H1 (cell line): ENCODE data around the gene ADM2. TPM values are rescaled to one million over a fixed set of nuclear protein-coding genes. Genes with fewer than 3 reads are reported as not detected.

Experiments used
- CTCF ChIA-PET: fragments of 300-600 bp; sonication (Branson Sonifier 250); formaldehyde crosslinking; loops from one replicate; lab custom pipeline; 2021; ENCODE audit not compliant: partially characterized antibody; lab: Charles Lee
- POLR2A ChIA-PET: fragments of 300-600 bp; sonication (Branson Sonifier 250); formaldehyde crosslinking; loops from one replicate; lab custom pipeline; 2021; ENCODE audit warnings: inconsistent platforms; ENCODE audit not compliant: partially characterized antibody; lab: Charles Lee
- DNase-seq, 2 experiments: peaks; one replicate each; pipeline versions ENCODE4 v3.0.0 to v3.0.0-alpha.2; 2010 to 2022; ENCODE audit warnings: low spot score in 2 of 2, low read depth in 1 of 2, mixed read lengths in 1 of 2
- FAIRE-seq: peaks from 2 replicates; lab custom pipeline; 2011; peaks lifted over from hg19 to GRCh38; lab: Jason Lieb, UNC
- H2AFZ ChIP-seq: 2 replicates; pipeline ENCODE4 v1.8.1; 2012; ENCODE audit warnings: low read length, inconsistent platforms
- H2AK5ac ChIP-seq: 2 replicates; pipeline ENCODE4 v1.6.1; 2013; ENCODE audit warnings: low read depth, low read length
- H2BK120ac ChIP-seq: replicated peaks from 2 replicates; pipeline ENCODE3; 2013; ENCODE audit warnings: low read depth, low read length, inconsistent platforms
- H2BK12ac ChIP-seq: 2 replicates; pipeline ENCODE4 v1.6.1; 2013; ENCODE audit warnings: low read depth, low read length
- H2BK15ac ChIP-seq: 2 replicates; pipeline ENCODE4 v1.6.1; 2013; ENCODE audit warnings: low read length
- H2BK20ac ChIP-seq: 2 replicates; pipeline ENCODE4 v1.6.1; 2013; ENCODE audit warnings: low read length
- H2BK5ac ChIP-seq: 2 replicates; pipeline ENCODE4 v1.6.1; 2013; ENCODE audit warnings: low read depth, low read length
- H3K14ac ChIP-seq: 2 replicates; pipeline ENCODE4 v1.6.1; 2013; ENCODE audit warnings: inconsistent platforms; ENCODE audit not compliant: insufficient read length
- H3K18ac ChIP-seq: 2 replicates; pipeline ENCODE4 v1.6.1; 2013; ENCODE audit warnings: low read length; ENCODE audit errors: extremely low read depth
- H3K23ac ChIP-seq: 2 replicates; pipeline ENCODE4 v1.6.1; 2013; ENCODE audit warnings: inconsistent platforms; ENCODE audit not compliant: insufficient read length
- H3K23me2 ChIP-seq: 2 replicates; pipeline ENCODE4 v1.6.1; 2013; ENCODE audit warnings: low read depth, low read length
- H3K27ac ChIP-seq: 2 replicates; pipeline ENCODE4 v1.6.1; 2011; ENCODE audit warnings: low read depth, low read length, inconsistent platforms
- H3K27me3 ChIP-seq, 4 experiments: replicated peaks in 1 of 4; 1 replicate in 1 of 4; 2 replicates in 3 of 4; pipeline versions ENCODE4 v1.6.1 to v1.8.1; 2011 to 2013; ENCODE audit warnings: low read length in 3 of 4, mild to moderate bottlenecking in 3 of 4, inconsistent platforms in 2 of 4, mixed read lengths in 2 of 4, moderate library complexity in 1 of 4; ENCODE audit not compliant: control insufficient read depth in 3 of 4, insufficient read depth in 3 of 4; ENCODE audit errors: extremely low read depth in 1 of 4
- H3K36me3 ChIP-seq, 4 experiments: 2 replicates each; pipeline versions ENCODE4 v1.6.1 to v1.8.1; 2011 to 2013; ENCODE audit warnings: mild to moderate bottlenecking in 4 of 4, low read length in 3 of 4, moderate library complexity in 2 of 4, control low read depth in 1 of 4, inconsistent platforms in 1 of 4; ENCODE audit not compliant: insufficient read depth in 4 of 4, control insufficient read depth in 2 of 4
- H3K4ac ChIP-seq: replicated peaks from 2 replicates; pipeline ENCODE3; 2013; ENCODE audit warnings: low read length, low read depth, mixed read lengths, inconsistent platforms; ENCODE audit not compliant: insufficient read length
- H3K4me1 ChIP-seq, 4 experiments: replicated peaks in 1 of 4; 1 replicate in 1 of 4; 2 replicates in 3 of 4; pipeline versions ENCODE4 v1.6.1 to v1.8.1; 2011 to 2013; ENCODE audit warnings: low read length in 3 of 4, inconsistent platforms in 2 of 4, mixed read lengths in 1 of 4; ENCODE audit not compliant: insufficient read depth in 4 of 4, control insufficient read depth in 3 of 4
- H3K4me2 ChIP-seq, 2 experiments: 2 replicates each; pipeline versions ENCODE4 v1.6.1 to v1.8.1; 2011 to 2013; ENCODE audit warnings: low read depth in 2 of 2, low read length in 2 of 2, control low read depth in 1 of 2, inconsistent platforms in 1 of 2, mild to moderate bottlenecking in 1 of 2; ENCODE audit not compliant: insufficient read depth in 1 of 2
- H3K4me3 ChIP-seq, 4 experiments: fragments of 200-600, 300-600 bp in 1 of 4; sonication (generic), shearing (Covaris generic), sonication (Bioruptor Twin) in 1 of 4; 2 replicates each; pipeline versions ENCODE4 v1.5.1 to v1.8.1; 2011 to 2016; ENCODE audit warnings: low read length in 4 of 4, low read depth in 3 of 4, control low read depth in 2 of 4, inconsistent platforms in 2 of 4, mild to moderate bottlenecking in 2 of 4, mixed read lengths in 1 of 4, moderate library complexity in 1 of 4; ENCODE audit not compliant: insufficient read depth in 2 of 4; ENCODE audit errors: extremely low read depth in 1 of 4
- H3K56ac ChIP-seq: replicated peaks from 2 replicates; pipeline ENCODE3; 2013; ENCODE audit warnings: low read depth, mild to moderate bottlenecking, mixed read lengths, low read length, inconsistent platforms; ENCODE audit not compliant: insufficient read length
- H3K79me1 ChIP-seq: 2 replicates; pipeline ENCODE4 v1.6.1; 2013; ENCODE audit warnings: low read depth, low read length, control low read depth
- H3K79me2 ChIP-seq, 2 experiments: 2 replicates each; pipeline versions ENCODE4 v1.6.1 to v1.8.1; 2012 to 2013; ENCODE audit warnings: low read length in 2 of 2, mild to moderate bottlenecking in 2 of 2, inconsistent platforms in 1 of 2; ENCODE audit not compliant: insufficient read depth in 2 of 2, control insufficient read depth in 1 of 2
- H3K9ac ChIP-seq, 4 experiments: replicated peaks in 1 of 4; 1 replicate in 1 of 4; 2 replicates in 3 of 4; pipeline versions ENCODE4 v1.6.1 to v1.8.1; 2011 to 2013; ENCODE audit warnings: low read depth in 3 of 4, low read length in 3 of 4, control low read depth in 2 of 4, mild to moderate bottlenecking in 2 of 4, moderate library complexity in 2 of 4, inconsistent platforms in 1 of 4; ENCODE audit errors: extremely low read depth in 1 of 4
- H3K9me3 ChIP-seq, 2 experiments: 2 replicates each; pipeline versions ENCODE4 v1.6.1 to v1.8.1; 2012 to 2013; ENCODE audit warnings: mild to moderate bottlenecking in 2 of 2, moderate library complexity in 2 of 2, control low read depth in 1 of 2, inconsistent platforms in 1 of 2, low read depth in 1 of 2, low read length in 1 of 2, mixed read lengths in 1 of 2; ENCODE audit not compliant: insufficient read depth in 2 of 2
- H4K20me1 ChIP-seq, 2 experiments: replicated peaks in 1 of 2; 2 replicates each; pipeline versions ENCODE3 to v1.8.1; 2011 to 2013; ENCODE audit warnings: inconsistent platforms in 2 of 2, low read length in 2 of 2, mild to moderate bottlenecking in 1 of 2; ENCODE audit not compliant: insufficient read depth in 2 of 2, control insufficient read depth in 1 of 2
- H4K5ac ChIP-seq: 2 replicates; pipeline ENCODE4 v1.6.1; 2013; ENCODE audit warnings: low read length, low read depth, mixed read lengths, inconsistent platforms; ENCODE audit not compliant: insufficient read length
- H4K8ac ChIP-seq: 2 replicates; pipeline ENCODE4 v1.8.0; 2013; ENCODE audit warnings: mild to moderate bottlenecking, moderate library complexity, low read length, inconsistent platforms; ENCODE audit not compliant: insufficient read depth; ENCODE audit errors: extremely low read depth
- H4K91ac ChIP-seq: replicated peaks from 2 replicates; pipeline ENCODE3; 2013; ENCODE audit warnings: low read length, mixed read lengths, inconsistent platforms; ENCODE audit not compliant: insufficient read length
- ATF3 ChIP-seq: IDR thresholded peaks from 2 replicates; pipeline ENCODE4 v1.6.1; 2011; ENCODE audit warnings: low read depth, mild to moderate bottlenecking, low read length; ENCODE audit not compliant: insufficient read depth
- BACH1 ChIP-seq: IDR thresholded peaks from 2 replicates; pipeline ENCODE4 v1.6.1; 2012; ENCODE audit warnings: low read length, improper control_type of control experiment
- EP300 ChIP-seq, 2 experiments: IDR thresholded peaks; 1 replicate in 1 of 2; 2 replicates in 1 of 2; pipeline ENCODE4 v1.6.1; 2011 to 2012; ENCODE audit warnings: low read depth in 2 of 2, low read length in 2 of 2, mild to moderate bottlenecking in 2 of 2, borderline replicate concordance in 1 of 2, inconsistent platforms in 1 of 2, moderate library complexity in 1 of 2
- RBBP5 ChIP-seq: IDR thresholded peaks from 2 replicates; pipeline ENCODE4 v1.7.1; 2012; ENCODE audit warnings: low read depth, mild to moderate bottlenecking, inconsistent platforms, low read length, moderate library complexity, borderline replicate concordance
- SAP30 ChIP-seq: fragments of 300-600 bp; sonication (generic); IDR thresholded peaks from 2 replicates; pipeline ENCODE4 v1.7.1; 2012; ENCODE audit warnings: low read length, moderate library complexity, mild to moderate bottlenecking, inconsistent platforms; ENCODE audit not compliant: insufficient read depth, insufficient replicate concordance
- SP4 ChIP-seq: IDR thresholded peaks from 2 replicates; pipeline ENCODE4 v1.6.1; 2012; ENCODE audit warnings: low read length, inconsistent platforms
- WGBS, 2 experiments: shearing (Covaris generic) in 1 of 2; methylation state at CpG; one replicate each; pipeline versions ENCODE4 v1.1.6 to v1.1.7; 2013 to 2015; ENCODE audit warnings: low lambda C conversion rate in 2 of 2, mixed read lengths in 2 of 2, inconsistent platforms in 1 of 2, low coverage in 1 of 2, missing lambda C conversion rate in 1 of 2; ENCODE audit not compliant: insufficient replicate concordance in 2 of 2, insufficient coverage in 1 of 2, insufficient read length in 1 of 2; ENCODE audit errors: extremely low coverage in 1 of 2, missing lambda C conversion rate in 1 of 2; 5-methylcytosine and 5-hydroxymethylcytosine counted together
- polyA plus RNA-seq, 7 experiments: library from polyadenylated mRNA; depleted of rRNA in 3 of 7; stranded (reverse) in 5 of 7; unstranded in 2 of 7; fragments of >200 nt in 5 of 7; fragments of 200-250 nt in 2 of 7; gene quantifications; 1 replicate in 5 of 7; 2 replicates in 1 of 7; 4 replicates in 1 of 7; pipeline versions ENCODE4 v1.2.1 to v1.2.3, GENCODE V29; 2011 to 2013; ENCODE audit warnings: missing spikeins in 2 of 7, mixed read lengths in 2 of 7
- total RNA-seq: library from RNA; stranded (reverse); fragmentation: NEBNext Ultra II Directional; extraction: Animal tissue kit (Norgen Biotek cat#: 25700); gene quantifications from 2 replicates; pipeline ENCODE4 v1.2.1, GENCODE V29; 2021

Gene ADM2
- total and polyA plus RNA-seq, 2 of the 8 experiments (the other 6 are each of a cell fraction or from before 2014, with no cell fraction given) = 3.3 to 7.5 TPM

- no peak overlapping the region for H3K14ac ChIP-seq
- POLR2A ChIA-PET = interaction anchor here (1.1 kb wide), 1 partner anchor 8 kb away, joined by 3 read pairs; no protein-coding TSS in a partner anchor
- no peak overlapping the region for H3K27ac ChIP-seq
- no peaks in the 10 kb centered on the region for H3K27me3 ChIP-seq
- no peak overlapping the region for H3K18ac ChIP-seq
- peaks cover 9 to 19% of the 10 kb centered on the region in 2 experiments for H4K20me1 ChIP-seq
- no peak overlapping the region for H4K5ac ChIP-seq
- H3K79me2 ChIP-seq = peaks cover 10 to 31% of the 10 kb centered on the region in 2 experiments
- CTCF ChIA-PET = interaction anchor here (0.6 kb wide), 1 partner anchor 52 kb away, joined by 3 read pairs; no protein-coding TSS in a partner anchor
- no peak overlapping the region for H2AK5ac ChIP-seq
- no peak overlapping the region for H3K4me3 ChIP-seq
- TF ChIP-seq SAP30 (no peak), ATF3 (no peak), RBBP5 (no peak), SP4 (no peak), BACH1 (no peak), EP300 (IDR thresholded peaks at IDR 0.05; ENCODE audit: borderline replicate concordance in 1 of 2, low read depth in 2 of 2, low read length in 2 of 2) (no peak)
- no peak overlapping the region for H2AFZ ChIP-seq
- FAIRE-seq = no peak
- DNase-seq = no peak
- no peak overlapping the region for H2BK5ac ChIP-seq
- H3K56ac ChIP-seq = no peak overlapping the region
- no peaks in the 10 kb centered on the region for H3K4me1 ChIP-seq
- no peak overlapping the region for H2BK15ac ChIP-seq
- H2BK120ac ChIP-seq = no peak overlapping the region
- H4K91ac ChIP-seq = no peak overlapping the region
- no peak overlapping the region for H3K9ac ChIP-seq
- no peak overlapping the region for H3K4ac ChIP-seq
- H3K4me2 ChIP-seq = no peak overlapping the region
- H3K23ac ChIP-seq = no peak overlapping the region
- WGBS, 2 experiments = 92% methylated on average over 8 of the region's 8 CpGs; no CpG with 5 or more reads in 1 of the 2 experiments
- H2BK20ac ChIP-seq = no peak overlapping the region
- H3K79me1 ChIP-seq = peaks cover 14% of the 10 kb centered on the region; the same call in 1 of the 2 replicates
- H3K36me3 ChIP-seq = peaks cover 0 to 12% (median 7%) of the 10 kb centered on the region in 4 experiments; a peak in 5 of 8 replicates
- H3K23me2 ChIP-seq = no peaks in the 10 kb centered on the region
- no peaks in the 10 kb centered on the region for H3K9me3 ChIP-seq
- H2BK12ac ChIP-seq = no peak overlapping the region
- no peak overlapping the region for H4K8ac ChIP-seq
These were observed 34.7 kb downstream of the ADM2 start for GRCh38 chr22:50516068-50516467.
